ENCODE results near the gene MAP3K21. TPM values are rescaled to one million over a fixed set of nuclear protein-coding genes. Genes with fewer than 3 reads are reported as not detected.

The MAP3K21 gene
- total and polyA plus RNA-seq, 2 of the 8 experiments (the other 6 are each of a cell fraction or from before 2014, with no cell fraction given): 21.2 to 21.8 TPM

DNA sequence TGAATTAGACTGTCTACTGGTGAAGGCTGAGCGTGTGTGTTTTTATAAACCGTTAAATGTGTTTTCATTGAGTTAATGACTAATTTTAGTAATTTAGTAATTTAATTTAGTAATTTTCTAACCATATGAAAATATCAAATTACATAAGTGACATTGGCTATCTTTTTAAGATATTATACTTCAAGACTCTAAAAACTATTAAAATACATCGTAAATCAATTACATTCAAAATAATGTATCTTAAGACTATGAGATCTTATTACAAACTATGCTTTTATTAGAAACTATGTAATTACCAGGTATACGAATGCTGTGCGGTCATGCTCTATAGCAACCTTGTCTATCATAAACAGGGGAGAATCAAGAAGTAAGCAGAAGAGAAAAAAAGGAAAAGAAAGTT, 21.6 kb downstream of the MAP3K21 start:
- Histone ChIP-seq H3K56ac (replicated peaks; ENCODE audit: insufficient read length, low read depth, low read length) (no peak overlapping the region), H3K23ac (ENCODE audit: insufficient read length) (no peak overlapping the region), H2BK12ac (ENCODE audit: low read depth, low read length) (no peak overlapping the region), H2BK5ac (ENCODE audit: low read depth, low read length) (no peak overlapping the region), H2BK20ac (ENCODE audit: low read length) (no peak overlapping the region), H3K14ac (ENCODE audit: insufficient read length) (no peak overlapping the region), H4K5ac (ENCODE audit: insufficient read length, low read depth, low read length) (no peak overlapping the region), H3K23me2 (ENCODE audit: low read depth, low read length) (no peaks in the 10 kb centered on the region), H3K27me3 (replicated peaks in 1 of 4; ENCODE audit: control insufficient read depth in 3 of 4, extremely low read depth in 1 of 4, insufficient read depth in 3 of 4, low read length in 3 of 4) (peaks cover 0 to 1% (median 0%) of the 10 kb centered on the region in 4 experiments; a peak in 1 of 7 replicates), H2BK15ac (ENCODE audit: low read length) (no peak overlapping the region), H3K79me2 (ENCODE audit: control insufficient read depth in 1 of 2, insufficient read depth in 2 of 2, low read length in 2 of 2) (no peaks in the 10 kb centered on the region; a peak in 1 of 4 replicates), H3K18ac (ENCODE audit: extremely low read depth, low read length) (no peak overlapping the region), H3K79me1 (ENCODE audit: low read depth, low read length) (no peaks in the 10 kb centered on the region), H3K36me3 (ENCODE audit: control insufficient read depth in 2 of 4, insufficient read depth in 4 of 4, low read length in 3 of 4) (peaks cover 0 to 4% (median 0%) of the 10 kb centered on the region in 4 experiments; a peak in 1 of 8 replicates), H4K20me1 (replicated peaks in 1 of 2; ENCODE audit: control insufficient read depth in 1 of 2, insufficient read depth in 2 of 2, low read length in 2 of 2) (no peaks in the 10 kb centered on the region), H3K9me3 (ENCODE audit: insufficient read depth in 2 of 2, low read depth in 1 of 2, low read length in 1 of 2) (no peaks in the 10 kb centered on the region), H4K8ac (ENCODE audit: extremely low read depth, insufficient read depth, low read length) (no peak overlapping the region), H3K4me3 (ENCODE audit: extremely low read depth in 1 of 4, insufficient read depth in 2 of 4, low read depth in 3 of 4, low read length in 4 of 4) (no peak overlapping the region), H3K4me1 (replicated peaks in 1 of 4; ENCODE audit: control insufficient read depth in 3 of 4, insufficient read depth in 4 of 4, low read length in 3 of 4) (no peaks in the 10 kb centered on the region), H3K4ac (replicated peaks; ENCODE audit: insufficient read length, low read depth, low read length) (no peak overlapping the region), H3K27ac (ENCODE audit: low read depth, low read length) (no peak overlapping the region), H2AK5ac (ENCODE audit: low read depth, low read length) (no peak overlapping the region), H2AFZ (ENCODE audit: low read length) (no peak overlapping the region), H3K9ac (replicated peaks in 1 of 4; ENCODE audit: extremely low read depth in 1 of 4, low read depth in 3 of 4, low read length in 3 of 4) (no peak overlapping the region), H4K91ac (replicated peaks; ENCODE audit: insufficient read length, low read length) (no peak overlapping the region), H2BK120ac (replicated peaks; ENCODE audit: low read depth, low read length) (no peak overlapping the region), H3K4me2 (ENCODE audit: insufficient read depth in 1 of 2, low read depth in 2 of 2, low read length in 2 of 2) (no peak overlapping the region)
- 82% methylated on average over 5 of the region's 5 CpGs; no CpG with 5 or more reads in 1 of the 2 experiments for WGBS, 2 experiments (ENCODE audit: extremely low coverage in 1 of 2, insufficient coverage in 1 of 2, insufficient read length in 1 of 2, insufficient replicate concordance in 2 of 2, low coverage in 1 of 2, low lambda C conversion rate in 2 of 2, missing lambda C conversion rate in 1 of 2)
- DNase-seq (ENCODE audit: low read depth in 1 of 2, low spot score in 2 of 2) (no peak), FAIRE-seq (no peak)
- CTCF ChIA-PET (ENCODE audit: partially characterized antibody): interaction anchor here (0.8 to 4.3 kb wide), 2 partner anchors 9 to 14 kb away, joined by 3 to 20 read pairs; no protein-coding TSS in a partner anchor
- POLR2A ChIA-PET (ENCODE audit: partially characterized antibody): no interaction called here
- TF ChIP-seq RXRA (IDR thresholded peaks at IDR 0.05; ENCODE audit: insufficient read depth, low read depth, low read length) (no peak), TCF12 (IDR thresholded peaks at IDR 0.05; ENCODE audit: low read depth, low read length) (no peak), SIN3A (conservative IDR thresholded peaks at IDR 0.05 in 1 of 2, IDR thresholded peaks at IDR 0.05 in 1 of 2; ENCODE audit: low read depth in 1 of 2, low read length in 2 of 2) (no peak), ZNF274 (IDR thresholded peaks at IDR 0.05; ENCODE audit: borderline replicate concordance, extremely low read depth, low read length) (no peak), CTBP2 (IDR thresholded peaks at IDR 0.05; ENCODE audit: borderline replicate concordance, insufficient read depth, insufficient read length, low read length) (no peak), TEAD4 (IDR thresholded peaks at IDR 0.05; ENCODE audit: low read depth, low read length) (no peak), BACH1 (IDR thresholded peaks at IDR 0.05; ENCODE audit: low read length) (no peak), CREB1 (IDR thresholded peaks at IDR 0.05) (no peak), POLR2A (IDR thresholded peaks at IDR 0.05; ENCODE audit: control extremely low read depth in 1 of 2, low read depth in 2 of 2, low read length in 2 of 2) (no peak), FOSL1 (IDR thresholded peaks at IDR 0.05; ENCODE audit: insufficient read depth, low read depth, low read length) (no peak), POLR2AphosphoS5 (IDR thresholded peaks at IDR 0.05; ENCODE audit: low read depth, low read length) (no peak), SUZ12 (IDR thresholded peaks at IDR 0.05; ENCODE audit: low read length) (no peak), RAD21 (IDR thresholded peaks at IDR 0.05 in 1 of 2, conservative IDR thresholded peaks at IDR 0.05 in 1 of 2; ENCODE audit: low read depth in 2 of 2, low read length in 2 of 2) (no peak)
- TF ChIP-seq, protein P1, sequence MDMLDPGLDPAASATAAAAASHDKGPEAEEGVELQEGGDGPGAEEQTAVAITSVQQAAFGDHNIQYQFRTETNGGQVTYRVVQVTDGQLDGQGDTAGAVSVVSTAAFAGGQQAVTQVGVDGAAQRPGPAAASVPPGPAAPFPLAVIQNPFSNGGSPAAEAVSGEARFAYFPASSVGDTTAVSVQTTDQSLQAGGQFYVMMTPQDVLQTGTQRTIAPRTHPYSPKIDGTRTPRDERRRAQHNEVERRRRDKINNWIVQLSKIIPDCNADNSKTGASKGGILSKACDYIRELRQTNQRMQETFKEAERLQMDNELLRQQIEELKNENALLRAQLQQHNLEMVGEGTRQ (IDR thresholded peaks at IDR 0.05; ENCODE audit: low read length): no peak

Measured in H1 (cell line).